Keratinocyte (primary cell): ENCODE measurements around the gene SRP68.

Experiments used
- CTCF ChIP-seq, 3 experiments: IDR thresholded peaks in 1 of 3; conservative IDR thresholded peaks in 1 of 3; optimal IDR thresholded peaks in 1 of 3; 2 replicates in 2 of 3; 3 replicates in 1 of 3; pipeline versions ENCODE3 to v1.5.1; 2011; ENCODE audit warnings: low read length in 3 of 3, mild to moderate bottlenecking in 3 of 3, moderate library complexity in 2 of 3, control low read depth in 1 of 3, inconsistent platforms in 1 of 3; ENCODE audit not compliant: insufficient read depth in 2 of 3; ENCODE audit errors: extremely low read depth in 1 of 3
- EZH2 ChIP-seq: IDR thresholded peaks from one replicate; pipeline ENCODE4 v1.6.1; 2012; ENCODE audit warnings: inconsistent platforms, mild to moderate bottlenecking, low read length, moderate library complexity

- TF ChIP-seq CTCF (optimal IDR thresholded peaks at IDR 0.05 in 1 of 3, IDR thresholded peaks at IDR 0.05 in 1 of 3, conservative IDR thresholded peaks at IDR 0.05 in 1 of 3; ENCODE audit: extremely low read depth in 1 of 3, insufficient read depth in 2 of 3, low read length in 3 of 3), result no peak
- TF ChIP-seq EZH2, result no peak
These were observed 33.2 kb downstream of the SRP68 start for GRCh38 chr17:76039121-76039520.
